ENCODE data around the gene TUBB6.

TUBB6 gene

GRCh38 chr18:12329125-12329698 is 21.2 kb downstream of the TUBB6 start:
- Histone ChIP-seq H3K4me3 (ENCODE audit: control insufficient read depth in 1 of 7, extremely low read depth in 1 of 7, insufficient read depth in 4 of 7, low read depth in 2 of 7, low read length in 6 of 7) (no peak overlapping the region), H3K36me3 (ENCODE audit: control insufficient read depth in 4 of 4, insufficient read depth in 4 of 4, low read length in 3 of 4) (peaks cover 15 to 69% (median 54%) of the 10 kb centered on the region in 4 experiments), H3K4me1 (ENCODE audit: control extremely low read depth in 1 of 4, control insufficient read depth in 4 of 4, insufficient read depth in 4 of 4, low read length in 3 of 4) (peaks cover 0 to 4% (median 0%) of the 10 kb centered on the region in 4 experiments), H3K27me3 (replicated peaks in 2 of 5; ENCODE audit: control insufficient read depth in 4 of 5, insufficient read depth in 5 of 5, low read length in 4 of 5) (no peaks in the 10 kb centered on the region), H3K27ac (ENCODE audit: insufficient read depth in 1 of 2, low read depth in 1 of 2, low read length in 2 of 2, poor library complexity in 1 of 2, severe bottlenecking in 2 of 2) (no peak overlapping the region), H3K9me3 (ENCODE audit: control extremely low read depth in 1 of 5, control insufficient read depth in 4 of 5, insufficient read depth in 2 of 5, low read depth in 1 of 5, low read length in 4 of 5) (no peaks in the 10 kb centered on the region)
- CTCF ChIA-PET: interaction anchor here (0.9 to 6.1 kb wide), 8 partner anchors 10 to 331 kb away, joined by 3 to 70 read pairs (median 4); no protein-coding TSS in a partner anchor
- DNase-seq: no peak
- POLR2A ChIA-PET: no interaction called here
- 95% methylated on average over 10 of the region's 11 CpGs for WGBS (ENCODE audit: insufficient coverage)

- H3K4me3 ChIP-seq (ENCODE audit: control insufficient read depth in 1 of 7, extremely low read depth in 1 of 7, insufficient read depth in 4 of 7, low read depth in 2 of 7, low read length in 6 of 7): no peak overlapping the region
- peaks cover 0 to 4% (median 0%) of the 10 kb centered on the region in 4 experiments for H3K4me1 ChIP-seq (ENCODE audit: control extremely low read depth in 1 of 4, control insufficient read depth in 4 of 4, insufficient read depth in 4 of 4, low read length in 3 of 4)
- ChIA-PET POLR2A (no interaction called here), CTCF (interaction anchor here (0.8 to 6.1 kb wide), 2 partner anchors 14 to 41 kb away, joined by 4 to 70 read pairs; no protein-coding TSS in a partner anchor)
- WGBS (ENCODE audit: insufficient coverage): 100% methylated on average over 1 of the region's 4 CpGs
- no peak overlapping the region for H3K27ac ChIP-seq (ENCODE audit: insufficient read depth in 1 of 2, low read depth in 1 of 2, low read length in 2 of 2, poor library complexity in 1 of 2, severe bottlenecking in 2 of 2)
- H3K27me3 ChIP-seq (replicated peaks in 2 of 5; ENCODE audit: control insufficient read depth in 4 of 5, insufficient read depth in 5 of 5, low read length in 4 of 5): no peaks in the 10 kb centered on the region
- H3K36me3 ChIP-seq (ENCODE audit: control insufficient read depth in 4 of 4, insufficient read depth in 4 of 4, low read length in 3 of 4): peaks cover 27 to 72% (median 52%) of the 10 kb centered on the region in 4 experiments
- H3K9me3 ChIP-seq (ENCODE audit: control extremely low read depth in 1 of 5, control insufficient read depth in 4 of 5, insufficient read depth in 2 of 5, low read depth in 1 of 5, low read length in 4 of 5): no peaks in the 10 kb centered on the region
- DNase-seq: no peak
Observed at GRCh38 chr18:12330766-12331165, 22.7 kb downstream of the TUBB6 start.

GRCh38 chr18:12333506-12334290 is 25.7 kb downstream of the TUBB6 start:
- no peak for DNase-seq
- CTCF ChIA-PET: interaction anchor here (0.7 to 1.1 kb wide), 2 partner anchors 16 to 39 kb away, joined by 3 read pairs; no protein-coding TSS in a partner anchor
- 92% methylated on average over 10 of the region's 10 CpGs for WGBS (ENCODE audit: insufficient coverage)
- H3K27me3 ChIP-seq (replicated peaks in 2 of 5; ENCODE audit: control insufficient read depth in 4 of 5, insufficient read depth in 5 of 5, low read length in 4 of 5): no peaks in the 10 kb centered on the region
- no peak overlapping the region for H3K4me3 ChIP-seq (ENCODE audit: control insufficient read depth in 1 of 7, extremely low read depth in 1 of 7, insufficient read depth in 4 of 7, low read depth in 2 of 7, low read length in 6 of 7)
- no peaks in the 10 kb centered on the region for H3K4me1 ChIP-seq (ENCODE audit: control extremely low read depth in 1 of 4, control insufficient read depth in 4 of 4, insufficient read depth in 4 of 4, low read length in 3 of 4)
- POLR2A ChIA-PET: no interaction called here
- H3K27ac ChIP-seq (ENCODE audit: insufficient read depth in 1 of 2, low read depth in 1 of 2, low read length in 2 of 2, poor library complexity in 1 of 2, severe bottlenecking in 2 of 2): no peak overlapping the region
- peaks cover 20 to 68% (median 43%) of the 10 kb centered on the region in 4 experiments for H3K36me3 ChIP-seq (ENCODE audit: control insufficient read depth in 4 of 4, insufficient read depth in 4 of 4, low read length in 3 of 4)
- H3K9me3 ChIP-seq (ENCODE audit: control extremely low read depth in 1 of 5, control insufficient read depth in 4 of 5, insufficient read depth in 2 of 5, low read depth in 1 of 5, low read length in 4 of 5): no peaks in the 10 kb centered on the region

GRCh38 chr18:12334366-12334808 is 26.3 kb downstream of the TUBB6 start:
- H3K36me3 ChIP-seq (ENCODE audit: control insufficient read depth in 4 of 4, insufficient read depth in 4 of 4, low read length in 3 of 4): peaks cover 20 to 62% (median 37%) of the 10 kb centered on the region in 4 experiments
- CTCF ChIA-PET: interaction anchor here (1.1 kb wide), 1 partner anchor 38 kb away, joined by 3 read pairs; no protein-coding TSS in a partner anchor
- H3K4me1 ChIP-seq (ENCODE audit: control extremely low read depth in 1 of 4, control insufficient read depth in 4 of 4, insufficient read depth in 4 of 4, low read length in 3 of 4): no peaks in the 10 kb centered on the region
- POLR2A ChIA-PET: no interaction called here
- no peaks in the 10 kb centered on the region for H3K27me3 ChIP-seq (replicated peaks in 2 of 5; ENCODE audit: control insufficient read depth in 4 of 5, insufficient read depth in 5 of 5, low read length in 4 of 5)
- WGBS (ENCODE audit: insufficient coverage): 100% methylated on average over 2 of the region's 2 CpGs
- no peak overlapping the region for H3K4me3 ChIP-seq (ENCODE audit: control insufficient read depth in 1 of 7, extremely low read depth in 1 of 7, insufficient read depth in 4 of 7, low read depth in 2 of 7, low read length in 6 of 7)
- H3K27ac ChIP-seq (ENCODE audit: insufficient read depth in 1 of 2, low read depth in 1 of 2, low read length in 2 of 2, poor library complexity in 1 of 2, severe bottlenecking in 2 of 2): no peak overlapping the region
- no peaks in the 10 kb centered on the region for H3K9me3 ChIP-seq (ENCODE audit: control extremely low read depth in 1 of 5, control insufficient read depth in 4 of 5, insufficient read depth in 2 of 5, low read depth in 1 of 5, low read length in 4 of 5)
- no peak for DNase-seq

GRCh38 chr18:12334863-12335262 is 26.8 kb downstream of the TUBB6 start:
- POLR2A ChIA-PET: no interaction called here
- no peak overlapping the region for H3K4me3 ChIP-seq (ENCODE audit: control insufficient read depth in 1 of 7, extremely low read depth in 1 of 7, insufficient read depth in 4 of 7, low read depth in 2 of 7, low read length in 6 of 7)
- H3K27me3 ChIP-seq (replicated peaks in 2 of 5; ENCODE audit: control insufficient read depth in 4 of 5, insufficient read depth in 5 of 5, low read length in 4 of 5): no peaks in the 10 kb centered on the region
- 100% methylated on average over 1 of the region's 2 CpGs for WGBS (ENCODE audit: insufficient coverage)
- no peaks in the 10 kb centered on the region for H3K4me1 ChIP-seq (ENCODE audit: control extremely low read depth in 1 of 4, control insufficient read depth in 4 of 4, insufficient read depth in 4 of 4, low read length in 3 of 4)
- no peaks in the 10 kb centered on the region for H3K9me3 ChIP-seq (ENCODE audit: control extremely low read depth in 1 of 5, control insufficient read depth in 4 of 5, insufficient read depth in 2 of 5, low read depth in 1 of 5, low read length in 4 of 5)
- CTCF ChIA-PET: interaction anchor here (1.1 kb wide), 1 partner anchor 38 kb away, joined by 3 read pairs; no protein-coding TSS in a partner anchor
- H3K36me3 ChIP-seq (ENCODE audit: control insufficient read depth in 4 of 4, insufficient read depth in 4 of 4, low read length in 3 of 4): peaks cover 22 to 57% (median 35%) of the 10 kb centered on the region in 4 experiments
- no peak overlapping the region for H3K27ac ChIP-seq (ENCODE audit: insufficient read depth in 1 of 2, low read depth in 1 of 2, low read length in 2 of 2, poor library complexity in 1 of 2, severe bottlenecking in 2 of 2)
- DNase-seq: no peak

GRCh38 chr18:12335503-12335902 is 27.5 kb downstream of the TUBB6 start:
- 82% methylated on average over 7 of the region's 7 CpGs for WGBS (ENCODE audit: insufficient coverage)
- Histone ChIP-seq H3K27ac (ENCODE audit: insufficient read depth in 1 of 2, low read depth in 1 of 2, low read length in 2 of 2, poor library complexity in 1 of 2, severe bottlenecking in 2 of 2) (no peak overlapping the region), H3K9me3 (ENCODE audit: control extremely low read depth in 1 of 5, control insufficient read depth in 4 of 5, insufficient read depth in 2 of 5, low read depth in 1 of 5, low read length in 4 of 5) (no peaks in the 10 kb centered on the region), H3K4me3 (ENCODE audit: control insufficient read depth in 1 of 7, extremely low read depth in 1 of 7, insufficient read depth in 4 of 7, low read depth in 2 of 7, low read length in 6 of 7) (no peak overlapping the region), H3K27me3 (replicated peaks in 2 of 5; ENCODE audit: control insufficient read depth in 4 of 5, insufficient read depth in 5 of 5, low read length in 4 of 5) (no peaks in the 10 kb centered on the region), H3K36me3 (ENCODE audit: control insufficient read depth in 4 of 4, insufficient read depth in 4 of 4, low read length in 3 of 4) (peaks cover 23 to 57% (median 40%) of the 10 kb centered on the region in 4 experiments), H3K4me1 (ENCODE audit: control extremely low read depth in 1 of 4, control insufficient read depth in 4 of 4, insufficient read depth in 4 of 4, low read length in 3 of 4) (no peaks in the 10 kb centered on the region)
- CTCF ChIA-PET: interaction anchor here (1.1 kb wide), 1 partner anchor 17 kb away, joined by 3 read pairs; no protein-coding TSS in a partner anchor
- POLR2A ChIA-PET: interaction anchor here (0.7 kb wide), 1 partner anchor 12 kb away, joined by 3 read pairs; no protein-coding TSS in a partner anchor
- no peak for DNase-seq
